Ishikawa (cell line): ENCODE data around the gene REPIN1.
A peak's percentile ranks its signal among the peaks of the same experiment; 100 is the strongest.

ENCODE experiments used
- CEBPB ChIP-seq: IDR thresholded peaks from 2 replicates; pipeline ENCODE4 v1.6.1; 2012
- CREB1 ChIP-seq: IDR thresholded peaks from 2 replicates; pipeline ENCODE4 v1.6.1; 2012; ENCODE audit warnings: low read depth
- EGR1 ChIP-seq: IDR thresholded peaks from 2 replicates; pipeline ENCODE4 v1.6.1; 2012
- EP300 ChIP-seq: IDR thresholded peaks from 2 replicates; pipeline ENCODE4 v1.6.1; 2012; ENCODE audit warnings: borderline replicate concordance
- FOXM1 ChIP-seq: IDR thresholded peaks from 2 replicates; pipeline ENCODE4 v1.6.1; 2012; ENCODE audit warnings: low read depth, borderline replicate concordance
- NFIC ChIP-seq: IDR thresholded peaks from 2 replicates; pipeline ENCODE4 v1.6.1; 2012
- RAD21 ChIP-seq: IDR thresholded peaks from 2 replicates; pipeline ENCODE4 v1.6.1; 2012; ENCODE audit warnings: low read depth
- REST ChIP-seq: IDR thresholded peaks from 2 replicates; pipeline ENCODE4 v1.6.1; 2012; ENCODE audit warnings: low read depth, mild to moderate bottlenecking
- TAF1 ChIP-seq: IDR thresholded peaks from 2 replicates; pipeline ENCODE4 v1.6.1; 2012; ENCODE audit warnings: low read depth, mild to moderate bottlenecking
- TCF12 ChIP-seq: IDR thresholded peaks from 2 replicates; pipeline ENCODE4 v1.6.1; 2012; ENCODE audit warnings: low read depth
- TEAD4 ChIP-seq: IDR thresholded peaks from 2 replicates; pipeline ENCODE4 v1.6.1; 2012
- USF1 ChIP-seq: IDR thresholded peaks from 2 replicates; pipeline ENCODE4 v1.6.1; 2012
- YY1 ChIP-seq: IDR thresholded peaks from 2 replicates; pipeline ENCODE4 v1.6.1; 2012; ENCODE audit warnings: low read depth
- ZBTB7A ChIP-seq: IDR thresholded peaks from 2 replicates; pipeline ENCODE4 v1.6.1; 2012; ENCODE audit warnings: low read depth
- TF ChIP-seq, protein P1 (sequence below): IDR thresholded peaks from 2 replicates; pipeline ENCODE4 v1.6.1; 2012

The REPIN1 gene

GRCh38 chr7:150404805-150405583 is 36.4 kb downstream of the REPIN1 start:
- TF ChIP-seq CREB1 (no peak), RAD21 (peak; percentile 4; the same call in 1 of the 2 replicates), REST (no peak), TEAD4 (no peak), EP300 (0 out of 2 replicates have a peak, but pooled peaks have one; percentile 14), ZBTB7A (peak; percentile 94; the same call in 1 of the 2 replicates), TCF12 (no peak; the same call in 1 of the 2 replicates), YY1 (peak; percentile 84), USF1 (0 out of 2 replicates have a peak, but pooled peaks have one; percentile 42), NFIC (no peak), CEBPB (no peak), EGR1 (no peak), FOXM1 (no peak), TAF1 (peak; percentile 49)
- TF ChIP-seq, protein P1, sequence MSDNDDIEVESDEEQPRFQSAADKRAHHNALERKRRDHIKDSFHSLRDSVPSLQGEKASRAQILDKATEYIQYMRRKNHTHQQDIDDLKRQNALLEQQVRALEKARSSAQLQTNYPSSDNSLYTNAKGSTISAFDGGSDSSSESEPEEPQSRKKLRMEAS: peak; percentile 81

DNA sequence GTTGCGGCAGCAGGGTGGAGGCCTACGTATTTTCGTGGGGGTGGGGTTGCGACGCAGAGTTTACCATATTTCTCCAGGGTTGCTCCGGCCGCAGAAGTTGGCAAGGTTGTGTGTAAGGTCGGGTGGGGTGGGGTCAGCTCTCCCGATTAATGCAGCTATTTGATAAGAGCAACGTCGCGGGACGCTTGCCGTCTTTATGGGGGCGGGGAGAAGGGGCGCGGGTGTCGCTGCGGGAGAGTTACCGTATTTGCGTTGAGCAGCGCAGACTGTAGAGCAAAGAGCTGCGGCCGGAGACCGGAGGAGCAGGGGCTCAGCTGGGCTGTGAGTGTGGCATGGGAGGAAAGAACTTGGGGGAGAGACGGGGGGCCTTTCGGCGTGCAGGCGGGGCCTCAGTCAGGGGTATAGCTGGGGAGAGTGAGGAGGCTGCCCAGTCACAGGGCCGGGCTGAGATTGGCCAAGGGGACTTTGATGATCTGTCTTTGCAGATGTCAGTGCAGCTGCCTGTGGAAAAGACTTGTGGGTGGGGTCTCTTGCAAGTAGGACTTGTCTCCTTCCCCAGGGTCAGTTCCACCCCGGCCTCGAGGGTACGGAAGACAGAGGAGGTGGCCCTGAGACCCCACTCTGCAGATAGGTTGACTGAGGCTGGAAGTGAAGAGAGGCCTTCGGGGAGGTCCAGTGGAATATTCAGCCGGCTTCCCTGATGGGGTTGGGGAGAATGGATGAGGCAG is 37.1 kb downstream of the REPIN1 start:
- no peak for TF ChIP-seq CEBPB
- TF ChIP-seq TAF1: peak; percentile 7; the same call in 1 of the 2 replicates

GRCh38 chr7:150406312-150406566 is 37.6 kb downstream of the REPIN1 start:
- TF ChIP-seq, protein P1: no peak
- TF ChIP-seq EP300 (no peak), TEAD4 (no peak), YY1 (no peak), CREB1 (no peak), FOXM1 (no peak), CEBPB (no peak)

DNA sequence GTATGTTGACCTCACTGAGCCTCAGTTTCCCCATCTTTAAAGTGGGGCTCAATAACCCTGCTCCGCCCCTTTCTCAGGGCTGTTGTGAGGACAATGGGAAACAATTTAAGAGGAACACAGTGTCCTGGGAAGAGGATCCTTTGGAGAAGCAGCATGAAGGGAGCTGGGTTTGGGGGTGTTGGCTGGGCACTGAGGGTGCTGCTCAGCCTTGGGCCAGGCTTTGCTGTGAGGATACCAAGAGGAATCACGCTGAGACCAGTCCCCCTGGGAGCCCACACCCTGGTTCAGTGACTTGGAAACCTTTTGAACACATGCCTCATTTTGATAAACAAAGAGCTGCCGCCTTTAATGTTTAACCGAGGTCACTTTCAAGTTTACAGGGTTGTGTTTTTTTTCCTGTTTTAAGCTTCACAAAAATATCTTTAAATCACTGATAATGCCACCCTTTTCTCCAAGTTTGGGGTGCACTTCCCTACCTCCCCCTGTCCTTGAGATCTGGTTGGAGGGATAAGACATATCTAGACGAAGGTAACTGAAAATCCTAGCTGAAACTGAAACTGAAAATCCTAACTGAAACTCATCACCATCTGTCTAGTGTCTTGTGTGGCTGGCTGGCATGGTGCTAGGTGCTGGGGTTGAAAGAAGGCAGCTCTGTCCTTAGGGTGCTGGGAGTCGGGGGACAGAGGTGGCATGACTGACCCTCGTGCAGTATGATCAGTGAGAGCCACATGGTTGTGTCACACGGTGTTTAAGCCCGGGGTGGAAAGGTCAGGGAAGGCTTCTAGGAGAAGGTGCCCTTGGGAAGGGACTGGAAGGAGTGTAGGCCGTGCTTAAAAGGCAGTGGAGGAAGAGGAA is 38.2 kb downstream of the REPIN1 start:
- TF ChIP-seq CREB1 (no peak), YY1 (no peak)

GRCh38 chr7:150407588-150408392 is 39.2 kb downstream of the REPIN1 start:
- no peak for TF ChIP-seq EP300
- no peak for TF ChIP-seq ZBTB7A
- TF ChIP-seq CEBPB: no peak
- no peak for TF ChIP-seq RAD21
- TF ChIP-seq, protein P1: no peak
- no peak for TF ChIP-seq REST
